ENCODE data around the gene MAB21L3. TPM values are rescaled to one million over a fixed set of nuclear protein-coding genes. Genes with fewer than 3 reads are reported as not detected.

MAB21L3 gene
- total RNA-seq, 2 donors from 2014 or later = not detected

GRCh38 chr1:116089870-116090269 lies 21.3 kb upstream of the MAB21L3 start:
- Histone ChIP-seq H3K27me3 (replicated peaks; ENCODE audit: insufficient read depth) (no peaks in the 10 kb centered on the region), H3K9me3 (peaks cover 11% of the 10 kb centered on the region), H3K27ac (no peak overlapping the region), H3K36me3 (no peaks in the 10 kb centered on the region), H3K4me1 (ENCODE audit: control insufficient read depth in 1 of 2, low read depth in 2 of 2) (no peaks in the 10 kb centered on the region), H3K4me3 (no peak overlapping the region)
- ATAC-seq (ENCODE audit: insufficient number of reproducible peaks, low FRiP score, low read depth) (no peak), DNase-seq (ENCODE audit: low spot score) (no peak)
- TF ChIP-seq CTCF (IDR thresholded peaks at IDR 0.05) = no peak

- no peaks in the 10 kb centered on the region for H3K36me3 ChIP-seq
- H3K9me3 ChIP-seq = peaks cover 14% of the 10 kb centered on the region
- no peak overlapping the region for H3K4me3 ChIP-seq
- no peak for TF ChIP-seq CTCF (IDR thresholded peaks at IDR 0.05)
- no peaks in the 10 kb centered on the region for H3K27me3 ChIP-seq (replicated peaks; ENCODE audit: insufficient read depth)
- H3K4me1 ChIP-seq (ENCODE audit: control insufficient read depth in 1 of 2, low read depth in 2 of 2) = no peaks in the 10 kb centered on the region
- ATAC-seq (ENCODE audit: insufficient number of reproducible peaks, low FRiP score, low read depth) (no peak), DNase-seq (ENCODE audit: low spot score) (no peak)
- H3K27ac ChIP-seq = no peak overlapping the region
Measured at GRCh38 chr1:116091083-116091482, 20.1 kb upstream of the MAB21L3 start.

- Histone ChIP-seq H3K27ac (no peak overlapping the region), H3K4me1 (ENCODE audit: control insufficient read depth in 1 of 2, low read depth in 2 of 2) (no peaks in the 10 kb centered on the region), H3K9me3 (peaks cover 15% of the 10 kb centered on the region), H3K36me3 (no peaks in the 10 kb centered on the region), H3K4me3 (no peak overlapping the region), H3K27me3 (replicated peaks; ENCODE audit: insufficient read depth) (no peaks in the 10 kb centered on the region)
- DNase-seq (ENCODE audit: low spot score) (no peak), ATAC-seq (ENCODE audit: insufficient number of reproducible peaks, low FRiP score, low read depth) (no peak)
- TF ChIP-seq CTCF (IDR thresholded peaks at IDR 0.05) = no peak
Measured at GRCh38 chr1:116092752-116093489, 18.3 kb upstream of the MAB21L3 start.

- ATAC-seq (ENCODE audit: insufficient number of reproducible peaks, low FRiP score, low read depth) (no peak), DNase-seq (ENCODE audit: low spot score) (no peak)
- no peak overlapping the region for H3K4me3 ChIP-seq
- H3K27me3 ChIP-seq (replicated peaks; ENCODE audit: insufficient read depth) = no peaks in the 10 kb centered on the region
- no peak for TF ChIP-seq CTCF (IDR thresholded peaks at IDR 0.05)
- no peaks in the 10 kb centered on the region for H3K36me3 ChIP-seq
- H3K4me1 ChIP-seq (ENCODE audit: control insufficient read depth in 1 of 2, low read depth in 2 of 2) = no peaks in the 10 kb centered on the region
- no peak overlapping the region for H3K27ac ChIP-seq
- peaks cover 7% of the 10 kb centered on the region for H3K9me3 ChIP-seq
Measured at GRCh38 chr1:116095027-116095426, 16.2 kb upstream of the MAB21L3 start.

- no peak for DNase-seq (ENCODE audit: low spot score)
- no peaks in the 10 kb centered on the region for H3K27me3 ChIP-seq (replicated peaks; ENCODE audit: insufficient read depth)
- H3K36me3 ChIP-seq = no peaks in the 10 kb centered on the region
- ATAC-seq (ENCODE audit: insufficient number of reproducible peaks, low FRiP score, low read depth) = no peak
- H3K9me3 ChIP-seq = peaks cover 4% of the 10 kb centered on the region
- H3K27ac ChIP-seq = no peak overlapping the region
- H3K4me3 ChIP-seq = no peak overlapping the region
- no peak for TF ChIP-seq CTCF (IDR thresholded peaks at IDR 0.05)
- no peaks in the 10 kb centered on the region for H3K4me1 ChIP-seq (ENCODE audit: control insufficient read depth in 1 of 2, low read depth in 2 of 2)
Measured at GRCh38 chr1:116096013-116096618, 15.1 kb upstream of the MAB21L3 start.

All from thoracic aorta (tissue), 2 donors.